ENCODE measurements around the gene LYRM4.

The LYRM4 gene

DNA sequence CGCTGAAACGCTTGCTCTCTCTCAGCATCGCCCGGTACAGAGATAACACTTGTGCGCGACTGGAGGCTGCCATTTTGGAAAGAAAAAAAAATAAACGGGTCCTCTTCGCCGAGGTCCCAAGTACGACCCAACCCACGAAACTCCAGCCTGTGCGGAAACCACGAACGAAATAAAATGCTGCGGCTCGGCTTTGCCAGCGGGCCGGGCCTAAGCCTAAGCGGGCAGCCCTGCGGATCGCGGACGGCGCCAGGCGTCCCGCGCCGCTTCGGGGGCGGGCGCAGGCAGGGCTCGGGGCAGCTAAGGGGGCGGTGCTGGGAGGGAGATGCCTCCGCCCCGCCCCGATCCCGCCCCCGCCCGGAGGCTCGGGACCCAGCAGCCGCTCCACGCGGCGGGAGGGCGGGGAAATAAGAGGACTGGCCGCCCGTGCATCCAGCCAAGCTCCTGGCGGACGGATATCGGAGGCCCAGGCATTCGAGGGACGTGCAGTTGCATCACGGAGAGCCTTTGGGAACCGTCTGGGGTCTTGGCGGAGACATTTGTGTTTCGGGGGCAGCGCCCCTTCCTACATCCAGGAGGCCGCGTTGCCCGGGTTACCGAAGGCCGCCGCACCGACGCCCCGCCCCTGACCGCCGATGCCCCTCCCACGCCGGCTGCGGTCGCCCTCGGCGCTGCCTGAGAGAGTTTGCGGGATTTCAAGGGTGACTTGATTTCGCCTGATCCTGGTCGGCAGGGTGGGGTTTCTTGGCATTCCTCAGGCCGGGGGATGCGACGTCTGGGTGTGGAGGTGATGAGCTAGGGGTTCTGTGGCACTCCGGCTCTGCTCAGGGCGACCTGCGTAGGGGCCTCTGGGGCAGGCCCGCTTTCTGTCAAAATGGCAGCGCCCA lies at the start of gene LYRM4, which contains the start of gene FARS2:
TSS of gene LYRM4 (minus strand) at position 290 of the 884 bp plus-strand sequence. CDS start at position 73, 217 bp downstream.
TSS of gene FARS2 (plus strand) at position 853 of the 884 bp plus-strand sequence.
- peak; percentile 85 for DNase-seq

DNA sequence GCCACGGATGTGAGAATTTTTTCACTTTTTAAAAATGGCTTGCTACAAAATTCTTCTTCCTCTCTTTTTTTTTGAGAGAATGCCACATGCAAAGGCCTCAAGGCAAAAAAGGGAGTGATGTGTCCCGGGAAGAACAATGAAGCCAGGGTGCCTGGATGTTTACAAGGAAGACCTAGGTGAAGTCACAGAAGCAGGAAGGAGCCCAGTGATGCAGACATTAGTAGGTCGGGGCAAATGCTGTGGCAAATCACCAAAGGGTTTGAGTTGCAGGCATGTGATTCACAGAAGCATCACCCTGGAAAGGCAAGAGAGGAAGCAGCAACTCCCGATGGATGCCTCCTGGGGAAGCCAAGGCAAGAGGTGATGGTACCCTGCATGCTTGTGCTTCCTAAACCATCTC lies 47.3 kb upstream of the LYRM4 start:
- DNase-seq, result no peak

- DNase-seq, result no peak
Measured at GRCh38 chr6:5307058-5307457, 46.3 kb upstream of the LYRM4 start.

DNA sequence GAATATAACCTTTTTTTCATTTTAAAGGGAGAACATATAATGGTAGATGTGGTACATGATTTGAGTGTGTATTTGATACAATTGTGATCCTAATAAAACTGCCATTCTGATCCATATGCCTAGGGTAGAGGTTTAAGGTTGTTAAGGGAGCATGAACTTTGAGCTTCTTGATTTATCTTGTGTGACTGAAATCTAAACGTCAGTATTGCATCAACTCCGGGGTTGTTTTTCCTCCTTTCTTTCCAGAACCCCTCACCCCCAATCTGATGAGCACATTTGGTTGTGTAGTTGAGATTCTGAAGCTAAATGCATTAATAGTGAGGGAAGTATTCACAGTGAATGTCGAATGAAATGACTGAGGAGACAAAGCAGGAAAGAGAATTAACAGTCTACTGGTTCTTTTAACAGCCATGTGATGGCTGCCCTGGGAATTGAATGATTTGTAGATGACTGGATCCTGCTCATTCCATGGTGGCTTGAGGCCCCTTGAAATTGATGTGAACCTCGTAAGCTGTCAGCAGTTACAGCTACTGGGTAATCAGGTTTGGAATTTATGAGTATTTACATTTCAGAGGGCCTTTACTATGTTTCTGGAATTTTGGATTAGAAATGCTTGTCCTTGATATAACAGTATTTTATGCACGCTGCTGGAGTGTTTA lies 45.3 kb upstream of the LYRM4 start:
- no peak for DNase-seq

- no peak for DNase-seq
Measured at GRCh38 chr6:5303682-5304081, 42.9 kb upstream of the LYRM4 start.

DNA sequence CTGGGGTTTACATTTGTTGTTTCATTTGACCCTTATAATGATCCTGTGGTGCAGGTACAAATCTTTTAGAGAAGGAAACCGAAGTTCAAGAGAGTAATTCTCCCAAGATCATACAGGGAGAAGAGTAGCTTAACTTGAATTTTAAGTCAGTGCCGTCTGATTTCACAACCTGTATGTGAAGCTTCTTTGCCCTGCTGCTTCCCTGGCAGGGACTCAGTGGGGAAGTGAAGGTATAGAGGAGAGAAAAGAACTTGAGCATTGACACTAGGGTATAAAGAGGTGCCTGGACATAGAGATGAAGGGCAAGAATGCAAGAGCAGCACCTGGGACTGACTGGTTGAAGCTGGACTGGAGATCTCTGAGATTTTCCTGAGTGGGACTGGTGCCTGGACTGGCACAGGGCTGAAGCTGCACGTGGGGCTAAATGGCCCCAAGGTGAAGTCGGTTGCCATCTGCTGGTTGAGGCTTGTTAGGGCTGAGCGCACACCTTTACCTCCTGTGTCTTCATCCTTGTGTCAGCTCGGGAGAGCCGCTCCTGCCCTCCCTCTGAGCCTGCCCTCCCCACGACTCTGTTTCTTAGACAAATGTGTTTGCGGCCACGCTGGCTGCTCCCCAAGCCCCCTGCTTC lies 42.4 kb upstream of the LYRM4 start:
- DNase-seq, result peak; percentile 43

- no peak for DNase-seq
Measured at GRCh38 chr6:5302220-5302946, 41.6 kb upstream of the LYRM4 start.

DNA sequence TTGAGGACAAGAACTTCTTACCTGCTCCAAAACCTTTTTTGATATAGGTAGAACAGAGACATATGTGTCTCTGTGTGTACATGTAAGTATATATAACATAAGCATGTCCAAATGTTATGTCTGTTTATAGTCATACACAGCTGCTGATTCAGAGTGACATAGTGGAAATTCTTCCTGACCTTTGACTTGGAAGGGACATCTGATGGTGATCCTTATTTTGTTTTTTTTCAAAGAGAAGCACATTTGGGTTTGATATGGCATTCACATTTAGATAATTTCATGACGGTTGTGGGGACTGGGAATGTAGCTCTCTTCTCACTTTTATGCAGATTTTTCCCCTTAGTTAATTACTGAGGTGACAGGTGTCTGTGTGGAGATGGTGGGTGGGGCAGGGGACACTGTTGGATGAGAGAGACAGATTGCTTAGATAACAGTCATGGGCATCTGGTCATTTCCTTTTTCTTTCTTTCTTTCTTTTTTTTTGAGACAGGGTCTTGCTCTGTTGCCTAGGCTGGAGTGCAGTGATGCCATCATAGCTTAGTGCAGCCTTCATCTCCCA lies 39.5 kb upstream of the LYRM4 start:
- no peak for DNase-seq

DNA sequence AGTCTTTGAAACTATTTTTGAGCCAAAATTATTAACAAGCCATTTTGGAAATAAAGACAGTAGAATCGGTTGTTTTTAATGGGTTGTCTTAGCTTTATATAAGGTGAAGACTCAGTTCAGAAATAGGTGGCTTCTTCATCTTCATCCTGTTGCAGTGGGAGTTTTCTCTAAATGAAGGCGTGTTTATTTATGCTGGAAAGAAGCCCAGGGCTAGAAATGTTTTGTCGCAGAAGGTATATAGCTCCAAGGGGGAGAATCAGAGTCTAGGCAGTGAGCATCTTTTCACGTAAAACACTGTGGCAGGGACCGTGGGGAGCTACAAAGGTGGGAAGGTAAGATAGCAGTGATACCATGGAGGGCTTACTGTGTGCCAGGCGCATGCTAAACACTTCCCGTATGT lies 34.9 kb upstream of the LYRM4 start:
- DNase-seq, result peak; percentile 6

DNA sequence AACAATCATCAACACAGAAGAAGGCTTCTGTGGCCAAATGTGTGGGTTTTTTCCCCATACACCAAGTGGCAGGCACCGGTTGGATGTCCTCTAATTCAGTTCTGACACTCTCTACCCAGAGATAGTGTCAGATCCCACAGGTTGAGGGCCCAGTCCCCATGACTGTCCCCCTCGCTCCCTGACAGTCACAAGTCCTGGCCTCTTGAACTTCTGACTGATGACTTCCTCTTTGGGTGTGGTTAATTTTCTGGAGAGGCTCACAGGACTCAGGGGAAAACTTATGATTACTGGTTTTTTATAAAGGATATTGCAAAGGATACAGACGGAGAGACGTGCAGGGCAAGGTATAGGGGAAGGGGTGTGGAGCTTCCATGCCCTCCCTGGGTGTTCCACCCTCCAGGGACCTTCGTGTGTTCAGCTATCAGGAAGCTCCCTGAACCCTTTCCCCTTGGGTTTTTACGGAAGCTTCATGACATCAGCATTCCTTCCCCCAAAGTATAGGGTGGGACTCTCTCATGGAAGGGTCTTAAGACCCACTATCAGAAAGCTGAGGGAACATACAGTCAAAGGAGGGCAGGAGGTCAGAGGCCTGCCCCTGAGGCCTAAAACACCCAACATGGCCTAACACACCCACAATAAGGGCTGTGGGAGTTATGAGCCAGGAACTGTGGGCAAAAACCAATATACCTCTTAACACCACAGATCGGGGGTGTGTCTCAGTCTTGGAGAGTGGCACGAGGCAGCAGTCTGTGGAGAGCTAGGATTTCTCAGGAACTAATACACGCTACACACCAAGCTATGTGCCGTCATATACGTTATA lies 33.9 kb upstream of the LYRM4 start:
- no peak for DNase-seq

- no peak for DNase-seq
Measured at GRCh38 chr6:5293692-5294091, 32.9 kb upstream of the LYRM4 start.

DNA sequence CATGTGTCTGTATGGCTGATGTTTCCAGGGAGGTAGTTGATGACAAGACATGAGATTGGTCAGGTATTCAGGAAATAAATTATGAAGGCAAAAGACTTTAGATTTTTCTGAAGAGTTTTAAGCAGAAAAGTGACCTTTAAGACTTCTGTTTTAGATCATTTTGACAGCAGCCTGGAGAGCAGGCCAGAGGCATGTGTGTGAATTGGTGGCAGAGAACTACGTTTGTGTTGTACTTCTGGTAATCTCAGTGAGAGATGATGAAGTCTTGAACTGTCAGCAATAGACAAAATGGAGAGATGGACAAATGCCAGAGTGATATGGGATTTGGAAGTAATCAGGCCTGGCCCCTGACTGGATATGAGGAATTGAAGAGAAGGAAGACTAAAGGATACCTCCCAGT lies 31.4 kb upstream of the LYRM4 start:
- DNase-seq, result no peak

GRCh38 chr6:5290500-5290899 lies 29.8 kb upstream of the LYRM4 start:
- DNase-seq, result no peak

DNA sequence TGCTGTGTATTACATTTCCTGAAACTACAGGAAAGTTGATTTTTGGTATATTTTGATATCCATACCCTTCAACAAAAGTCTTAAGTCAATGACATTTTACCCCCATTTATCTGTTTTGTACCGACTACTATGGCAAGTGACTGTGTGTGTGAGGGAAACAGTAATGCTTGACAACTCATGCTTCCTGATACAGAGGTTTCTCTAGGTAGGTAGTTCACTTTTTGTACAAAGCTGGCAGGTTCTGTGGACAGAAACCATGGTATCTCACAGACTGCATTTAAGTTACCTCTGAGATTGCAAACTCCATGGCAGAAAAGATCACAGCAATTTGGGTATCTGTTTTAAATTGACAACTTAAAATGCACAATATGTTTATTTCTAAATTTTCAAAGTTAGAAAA lies 29.3 kb upstream of the LYRM4 start:
- no peak for DNase-seq

- DNase-seq, result no peak
Measured at GRCh38 chr6:5287966-5288297, 27.2 kb upstream of the LYRM4 start.

DNA sequence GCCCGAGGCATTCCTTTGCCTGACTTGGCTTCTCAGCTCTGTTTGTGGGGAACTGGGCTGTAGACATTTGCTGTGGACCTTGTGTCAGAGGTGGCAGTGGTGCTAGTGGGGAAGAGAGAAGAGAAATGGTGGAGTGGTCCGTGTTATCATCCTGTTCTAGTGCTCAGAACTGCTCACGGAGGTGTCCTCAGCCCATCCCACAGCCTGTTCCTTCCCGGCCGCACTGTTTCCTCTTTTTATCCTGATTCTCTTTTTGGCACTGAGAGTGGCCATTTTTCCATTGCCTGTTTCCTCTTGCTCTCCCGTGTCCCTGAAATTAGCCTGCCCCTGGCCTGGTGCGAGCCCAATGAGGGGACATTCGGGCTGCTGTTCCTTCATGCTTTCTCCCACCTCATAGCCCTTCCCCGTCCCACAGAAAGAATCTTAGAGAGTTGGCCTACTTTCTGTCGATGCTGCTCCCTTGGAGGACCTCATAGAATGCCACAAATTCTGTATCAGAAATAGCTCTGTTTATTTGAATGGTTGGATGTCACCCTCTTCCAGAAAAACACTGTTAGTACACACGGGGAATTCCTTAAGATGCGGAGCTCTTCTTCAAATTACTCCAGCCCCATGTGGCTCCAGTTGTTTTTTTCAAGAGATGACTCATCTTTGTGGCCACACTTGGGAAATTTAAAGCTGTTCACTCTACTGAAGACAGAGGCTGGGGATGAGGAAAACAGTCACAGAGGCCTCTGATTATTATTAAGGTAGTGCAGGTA lies 26.6 kb upstream of the LYRM4 start:
- no peak for DNase-seq

DNA sequence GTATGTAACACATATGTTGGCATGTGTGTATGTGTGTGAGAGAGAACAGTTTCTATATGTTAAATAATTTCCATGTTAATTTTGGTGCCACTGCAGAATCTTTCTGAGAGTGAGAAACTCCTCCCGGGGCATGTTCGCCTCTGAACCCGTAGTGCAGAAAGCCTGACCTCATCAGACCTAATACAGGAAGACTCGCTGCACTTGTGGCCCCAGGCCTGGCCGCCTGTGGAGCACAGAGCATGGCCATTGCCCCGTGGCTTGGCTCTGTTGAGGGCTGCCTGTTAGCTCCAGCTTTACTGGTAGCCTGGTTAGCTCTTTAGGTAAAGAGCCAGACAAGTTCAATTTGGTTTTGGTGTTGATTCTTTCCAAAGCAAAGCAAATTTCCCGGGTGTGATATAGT lies 26.0 kb upstream of the LYRM4 start:
- DNase-seq, result no peak

- DNase-seq, result no peak
Measured at GRCh38 chr6:5285526-5285925, 24.8 kb upstream of the LYRM4 start.

DNA sequence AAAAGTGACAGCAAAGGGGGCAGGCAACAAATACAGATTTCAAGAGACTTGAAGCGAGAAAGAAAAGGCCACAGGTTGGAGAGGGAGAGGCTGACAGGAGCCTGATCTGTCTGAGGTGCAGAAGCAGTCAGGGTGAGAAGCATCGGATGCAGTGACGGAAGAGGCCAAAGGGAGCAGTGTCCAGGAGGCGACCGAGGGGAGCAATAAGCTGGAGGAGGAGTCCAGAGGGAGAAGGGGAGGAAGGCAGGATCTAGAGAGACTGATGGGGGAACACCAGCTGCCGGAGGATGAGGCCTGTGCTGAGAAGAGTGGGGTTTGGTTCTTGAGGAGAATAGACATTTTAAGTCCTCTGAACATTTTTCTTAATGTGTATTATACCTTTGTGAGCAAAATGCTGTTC lies 24.3 kb upstream of the LYRM4 start:
- DNase-seq, result no peak

GRCh38 chr6:5282191-5282623 lies 21.5 kb upstream of the LYRM4 start:
- no peak for DNase-seq

- no peak for DNase-seq
Measured at GRCh38 chr6:5280920-5281319, 20.2 kb upstream of the LYRM4 start.

Measured in COR-L47 (cell line).